IMR-90 (cell line): Measurements from ENCODE around the gene CNPY1. TPM values are rescaled to one million over a fixed set of nuclear protein-coding genes. Genes with fewer than 3 reads are reported as not detected.

Experiments used
- ATAC-seq: fragments of 200-7000 bp; cut with Tn5 transposase; 2 replicates; pipeline ENCODE4 v1.9.1; 2020; ENCODE audit warnings: low read depth, mild to moderate bottlenecking, moderate library complexity
- BruUV-seq: library from RNA; stranded (reverse); fragments of 400-500 nt; replicated peaks from 2 replicates; lab custom pipeline; 2021; lab: Mats Ljungman, UMichigan
- CTCF ChIA-PET: fragments of 300-600 bp; formaldehyde crosslinking; extraction: SDS; loops from one replicate; lab custom pipeline; 2021; ENCODE audit warnings: antibody characterized with exemption; lab: Yijun Ruan, JAX
- POLR2A ChIA-PET: fragments of 300-600 bp; sonication (Branson Sonifier 250); formaldehyde crosslinking; loops from one replicate; lab custom pipeline; 2022; ENCODE audit warnings: antibody characterized with exemption; ENCODE audit not compliant: unreplicated experiment; lab: Charles Lee
- DNase-seq: peaks from one replicate; pipeline ENCODE4 v3.0.0; 2013
- H2AFZ ChIP-seq: replicated peaks from 2 replicates; pipeline ENCODE3; 2013; ENCODE audit warnings: low read length, mild to moderate bottlenecking; ENCODE audit not compliant: poor library complexity
- H2AK5ac ChIP-seq: 2 replicates; pipeline ENCODE4 v1.6.1; 2013; ENCODE audit warnings: low read depth, low read length, inconsistent platforms
- H2AK9ac ChIP-seq: replicated peaks from 2 replicates; pipeline ENCODE3; 2013; ENCODE audit warnings: mild to moderate bottlenecking, low read depth, low read length, moderate library complexity; ENCODE audit not compliant: poor library complexity
- H2BK120ac ChIP-seq: 2 replicates; pipeline ENCODE4 v1.6.1; 2013; ENCODE audit warnings: low read depth, low read length, inconsistent platforms
- H2BK15ac ChIP-seq: 3 replicates; pipeline ENCODE4 v1.6.1; 2013; ENCODE audit warnings: low read depth, low read length, inconsistent platforms
- H2BK20ac ChIP-seq: 2 replicates; pipeline ENCODE4 v1.6.1; 2013; ENCODE audit warnings: low read depth, mild to moderate bottlenecking, inconsistent platforms, low read length, moderate library complexity
- H2BK5ac ChIP-seq: 2 replicates; pipeline ENCODE4 v1.6.1; 2013; ENCODE audit warnings: mild to moderate bottlenecking, low read depth, low read length, inconsistent platforms; ENCODE audit not compliant: poor library complexity, severe bottlenecking
- H3K14ac ChIP-seq: replicated peaks from 2 replicates; pipeline ENCODE4 v1.6.1; 2013; ENCODE audit warnings: low read depth, low read length, inconsistent platforms
- H3K18ac ChIP-seq: 2 replicates; pipeline ENCODE4 v1.6.1; 2013; ENCODE audit warnings: low read depth, low read length, control low read depth
- H3K23ac ChIP-seq: 2 replicates; pipeline ENCODE4 v1.6.1; 2013; ENCODE audit warnings: low read depth, low read length, inconsistent platforms
- H3K27ac ChIP-seq: 2 replicates; pipeline ENCODE4 v1.5.1; 2013; ENCODE audit warnings: mild to moderate bottlenecking, control low read depth, low read length; ENCODE audit not compliant: insufficient read depth
- H3K27me3 ChIP-seq: 2 replicates; pipeline ENCODE4 v1.6.1; 2013; ENCODE audit warnings: low read length; ENCODE audit not compliant: control insufficient read depth, insufficient read depth
- H3K36me3 ChIP-seq: 2 replicates; pipeline ENCODE4 v1.6.1; 2013; ENCODE audit warnings: low read length, mixed read lengths; ENCODE audit not compliant: control insufficient read depth, insufficient read depth
- H3K4ac ChIP-seq: 2 replicates; pipeline ENCODE4 v1.6.1; 2013; ENCODE audit warnings: low read depth, low read length, inconsistent platforms
- H3K4me1 ChIP-seq: 2 replicates; pipeline ENCODE4 v1.6.1; 2013; ENCODE audit warnings: low read length, mixed read lengths; ENCODE audit not compliant: control insufficient read depth, insufficient read depth
- H3K4me2 ChIP-seq: 2 replicates; pipeline ENCODE4 v1.6.1; 2013; ENCODE audit warnings: low read depth, mild to moderate bottlenecking, control low read depth, low read length, moderate library complexity
- H3K4me3 ChIP-seq: 2 replicates; pipeline ENCODE4 v1.5.1; 2013; ENCODE audit warnings: low read depth, mild to moderate bottlenecking, control low read depth, low read length, moderate library complexity; ENCODE audit not compliant: insufficient read depth
- H3K56ac ChIP-seq: 2 replicates; pipeline ENCODE4 v1.6.1; 2013; ENCODE audit warnings: low read length, inconsistent platforms; ENCODE audit not compliant: insufficient read depth; ENCODE audit errors: extremely low read depth
- H3K79me1 ChIP-seq, 2 experiments: 2 replicates each; pipeline ENCODE4 v1.6.1; 2013; ENCODE audit warnings: low read length in 2 of 2, inconsistent platforms in 1 of 2, low read depth in 1 of 2
- H3K9ac ChIP-seq: 2 replicates; pipeline ENCODE4 v1.6.1; 2013; ENCODE audit warnings: low read depth, low read length, control low read depth
- H3K9me1 ChIP-seq: 2 replicates; pipeline ENCODE4 v1.6.1; 2013; ENCODE audit warnings: low read length, inconsistent platforms; ENCODE audit not compliant: insufficient read depth
- H3K9me3 ChIP-seq: 2 replicates; pipeline ENCODE4 v1.6.1; 2013; ENCODE audit warnings: low read length; ENCODE audit not compliant: control insufficient read depth, insufficient read depth
- H4K20me1 ChIP-seq: 2 replicates; pipeline ENCODE4 v1.6.1; 2013; ENCODE audit warnings: low read length, inconsistent platforms; ENCODE audit not compliant: insufficient read depth
- H4K5ac ChIP-seq: 2 replicates; pipeline ENCODE4 v1.6.1; 2013; ENCODE audit warnings: mild to moderate bottlenecking, low read depth, low read length, control low read depth
- H4K8ac ChIP-seq, 2 experiments: 2 replicates each; pipeline ENCODE4 v1.6.1; 2013; ENCODE audit warnings: low read depth in 2 of 2, low read length in 2 of 2, control low read depth in 1 of 2, inconsistent platforms in 1 of 2
- H4K91ac ChIP-seq: 2 replicates; pipeline ENCODE4 v1.6.1; 2013; ENCODE audit warnings: low read depth, low read length, inconsistent platforms; ENCODE audit not compliant: insufficient read depth
- CHD1 ChIP-seq: IDR thresholded peaks from 2 replicates; pipeline ENCODE4 v1.6.1; 2012; ENCODE audit warnings: low read depth, low read length, improper control_type of control experiment
- WGBS, 2 experiments: methylation state at CpG; one replicate each; pipeline versions ENCODE4 v1.1.5 to v1.1.7; 2013; ENCODE audit warnings: missing lambda C conversion rate in 2 of 2; ENCODE audit not compliant: insufficient read length in 1 of 2; ENCODE audit errors: extremely low coverage in 2 of 2; 5-methylcytosine and 5-hydroxymethylcytosine counted together
- dilution Hi-C: fragments of 300-500 bp; cut with HindIII; formaldehyde crosslinking; loops from one replicate; pipeline ENCODE4 v1.14.3; 2018; ENCODE audit warnings: low sequenced_read_pairs; ENCODE audit not compliant: unreplicated experiment
- in situ Hi-C: fragments of 300-500 bp; cut with MboI; formaldehyde crosslinking; loops from 3 replicates; pipeline ENCODE4 v1.14.3; 2019; ENCODE audit warnings: low sequenced_read_pairs, inconsistent platforms, mixed read lengths
- intact Hi-C: fragments of 100-400 bp; cut with micrococcal nuclease; formaldehyde crosslinking; loops from 2 replicates; pipeline ENCODE4 v1.10.0; 2022
- polyA plus RNA-seq, 3 experiments: library from polyadenylated mRNA; depleted of rRNA; stranded (reverse); fragments of >200 nt; gene quantifications; 2 replicates each; pipeline ENCODE4 v1.2.3, GENCODE V29; 2012; ENCODE audit warnings: low replicate concordance in 1 of 3
- total RNA-seq: library from RNA; depleted of rRNA; stranded (reverse); fragments of >200 nt; gene quantifications from 2 replicates; pipeline ENCODE4 v1.2.3, GENCODE V29; 2012

CNPY1 gene
- total and polyA plus RNA-seq, 2 of the 4 experiments (the other 2 are of a cell fraction): not detected

- Histone ChIP-seq H2BK15ac (no peak overlapping the region), H2BK20ac (no peak overlapping the region), H3K4ac (no peak overlapping the region), H3K79me1 (no peaks in the 10 kb centered on the region), H3K9ac (no peak overlapping the region), H4K20me1 (no peaks in the 10 kb centered on the region), H2AK5ac (no peak overlapping the region), H3K4me2 (peak overlapping the region; percentile 44; the same call in 1 of the 2 replicates), H3K9me3 (no peaks in the 10 kb centered on the region), H4K8ac (no peak overlapping the region), H4K91ac (no peak overlapping the region), H2BK5ac (no peak overlapping the region), H2AK9ac (no peak overlapping the region), H3K27me3 (peaks cover 3% of the 10 kb centered on the region; the same call in 1 of the 2 replicates), H3K14ac (no peak overlapping the region), H3K4me3 (no peak overlapping the region), H3K18ac (no peak overlapping the region), H3K23ac (no peak overlapping the region), H3K27ac (no peak overlapping the region), H3K4me1 (no peaks in the 10 kb centered on the region), H2AFZ (peak overlapping the region; percentile 18), H3K36me3 (no peaks in the 10 kb centered on the region), H2BK120ac (no peak overlapping the region), H4K5ac (no peak overlapping the region), H3K9me1 (no peaks in the 10 kb centered on the region), H3K56ac (no peak overlapping the region)
- TF ChIP-seq CHD1: no peak
- 43% methylated on average over 13 of the region's 47 CpGs; no CpG with 5 or more reads in 1 of the 2 experiments for WGBS, 2 experiments
- DNase-seq (no peak), ATAC-seq (peak; percentile 14; the same call in 1 of the 2 replicates)
- intact Hi-C loops (no loop called here), dilution Hi-C loops (no loop called here), in situ Hi-C loops (no loop called here)
- no TSS peak for BruUV-seq
- CTCF ChIA-PET: no interaction called here
- POLR2A ChIA-PET: no interaction called here
Measured at GRCh38 chr7:155490697-155491628, 55.4 kb downstream of the CNPY1 start.
